ENCODE data around the gene MTA2.

GRCh38 chr11:62544581-62545436 lies 56.9 kb downstream of the MTA2 start:
- TF ChIP-seq EZH2phosphoT487 (IDR thresholded peaks at IDR 0.05; ENCODE audit: borderline replicate concordance, low read depth, low read length) (no peak), CTCF (conservative IDR thresholded peaks at IDR 0.05; ENCODE audit: low read length) (no peak)

Measured in OCI-LY7 (cell line).